CD4-positive, alpha-beta T cell (primary cell): ENCODE results near the gene RBMS1. TPM values are rescaled to one million over a fixed set of nuclear protein-coding genes. Genes with fewer than 3 reads are reported as not detected.

Source experiments
- ATAC-seq: fragments of 200-7000 bp; cut with Tn5 transposase; one replicate; pipeline ENCODE4 v1.10.0; 2022; ENCODE audit warnings: mild to moderate bottlenecking; ENCODE audit not compliant: poor library complexity
- CTCF ChIA-PET: fragments of 350-600 bp; sonication (Branson Sonifier 250); formaldehyde crosslinking; loops from one replicate; lab custom pipeline; 2021; ENCODE audit warnings: antibody characterized with exemption, inconsistent platforms; lab: Charles Lee
- POLR2A ChIA-PET: fragments of 350-600 bp; sonication (Branson Sonifier 250); formaldehyde crosslinking; loops from one replicate; lab custom pipeline; 2021; ENCODE audit warnings: antibody characterized with exemption, inconsistent platforms; lab: Charles Lee
- DNase-seq, 14 experiments: peaks; one replicate each; pipeline ENCODE4 v3.0.0-alpha.2; 2013 to 2020; ENCODE audit warnings: mixed read lengths in 2 of 14
- H3K27ac ChIP-seq, 2 donors: one replicate each; pipeline versions ENCODE4 v1.5.1 to v1.7.0; 2013; ENCODE audit warnings: low read length in 2 of 2, low read depth in 1 of 2, mild to moderate bottlenecking in 1 of 2
- H3K27me3 ChIP-seq, 2 experiments: 1 replicate in 1 of 2; 2 replicates in 1 of 2; pipeline versions ENCODE4 v1.6.1 to v1.7.0; 2013; ENCODE audit warnings: low read length in 2 of 2, control low read depth in 1 of 2, mild to moderate bottlenecking in 1 of 2, moderate library complexity in 1 of 2; ENCODE audit not compliant: insufficient read depth in 2 of 2, control insufficient read depth in 1 of 2
- H3K36me3 ChIP-seq: one replicate; pipeline ENCODE4 v1.6.1; 2013; ENCODE audit warnings: low read length, control low read depth; ENCODE audit not compliant: insufficient read depth
- H3K4me1 ChIP-seq: one replicate; pipeline ENCODE4 v1.6.1; 2013; ENCODE audit warnings: low read length, control low read depth; ENCODE audit not compliant: insufficient read depth
- H3K4me3 ChIP-seq: one replicate; pipeline ENCODE4 v1.5.1; 2013; ENCODE audit warnings: mild to moderate bottlenecking, low read length, moderate library complexity
- H3K9me3 ChIP-seq, 2 experiments: 1 replicate in 1 of 2; 2 replicates in 1 of 2; pipeline versions ENCODE4 v1.6.1 to v1.7.0; 2013; ENCODE audit warnings: low read length in 2 of 2, mild to moderate bottlenecking in 2 of 2, control low read depth in 1 of 2, moderate library complexity in 1 of 2; ENCODE audit not compliant: control insufficient read depth in 1 of 2, insufficient read depth in 1 of 2
- H3K27ac Mint-ChIP-seq: one replicate; pipeline ENCODE4 v1.8.0; 2020; ENCODE audit warnings: mixed read lengths
- H3K27me3 Mint-ChIP-seq: one replicate; pipeline ENCODE4 v1.8.0; 2021; ENCODE audit warnings: mixed read lengths
- H3K36me3 Mint-ChIP-seq: one replicate; pipeline ENCODE4 v1.8.0; 2021; ENCODE audit warnings: low read depth, mixed read lengths
- H3K4me1 Mint-ChIP-seq: one replicate; pipeline ENCODE4 v1.8.0; 2021; ENCODE audit warnings: low read depth, mixed read lengths
- H3K4me3 Mint-ChIP-seq: one replicate; pipeline ENCODE4 v1.8.0; 2020; ENCODE audit warnings: mild to moderate bottlenecking, mixed read lengths
- H3K9me3 Mint-ChIP-seq: one replicate; pipeline ENCODE4 v1.8.0; 2020; ENCODE audit warnings: mixed read lengths
- intact Hi-C, 2 experiments: fragments of 100-400 bp; cut with DNase I in 1 of 2; cut with micrococcal nuclease in 1 of 2; formaldehyde crosslinking; loops; one replicate each; pipeline versions ENCODE4 v1.15.1 to v1.9.0; 2023 to 2025; cut with DNase I, micrococcal nuclease
- total RNA-seq, 174 experiments: library from RNA in 2 of 174; stranded (reverse) in 2 of 174; gene quantifications; one replicate each; pipeline ENCODE4 v1.2.3 and lab custom pipeline; 2021 to 2026
- TF ChIP-seq, protein P1 (sequence below): fragments of 200-600 bp; IDR thresholded peaks from one replicate; pipeline ENCODE4 v1.8.0; 2022; ENCODE audit warnings: antibody characterized with exemption, mild to moderate bottlenecking

RBMS1 gene
- total RNA-seq, 2 experiments from 2014 or later, result 88.6 to 90.3 TPM

GRCh38 chr2:160469164-160469563, 24.4 kb downstream of the RBMS1 start:
- Mint-ChIP-seq H3K4me3 (peak overlapping the region; percentile 53), H3K27ac (peak overlapping the region; percentile 88), H3K4me1 (peaks cover 95% of the 10 kb centered on the region), H3K27me3 (no peaks in the 10 kb centered on the region), H3K9me3 (no peaks in the 10 kb centered on the region), H3K36me3 (no peaks in the 10 kb centered on the region)
- ATAC-seq (no peak), DNase-seq (no peak)
- CTCF ChIA-PET, result no interaction called here
- H3K27ac ChIP-seq, result no peak overlapping the region
- no peaks in the 10 kb centered on the region for H3K36me3 ChIP-seq
- H3K4me3 ChIP-seq, result no peak overlapping the region
- POLR2A ChIA-PET, result interaction anchor here (1.2 kb wide), 1 partner anchor 13 kb away, joined by 6 read pairs; no protein-coding TSS in a partner anchor
- no peaks in the 10 kb centered on the region for H3K9me3 ChIP-seq
- intact Hi-C loops, result no loop called here
- peaks cover 6% of the 10 kb centered on the region for H3K4me1 ChIP-seq
- TF ChIP-seq, protein P1, sequence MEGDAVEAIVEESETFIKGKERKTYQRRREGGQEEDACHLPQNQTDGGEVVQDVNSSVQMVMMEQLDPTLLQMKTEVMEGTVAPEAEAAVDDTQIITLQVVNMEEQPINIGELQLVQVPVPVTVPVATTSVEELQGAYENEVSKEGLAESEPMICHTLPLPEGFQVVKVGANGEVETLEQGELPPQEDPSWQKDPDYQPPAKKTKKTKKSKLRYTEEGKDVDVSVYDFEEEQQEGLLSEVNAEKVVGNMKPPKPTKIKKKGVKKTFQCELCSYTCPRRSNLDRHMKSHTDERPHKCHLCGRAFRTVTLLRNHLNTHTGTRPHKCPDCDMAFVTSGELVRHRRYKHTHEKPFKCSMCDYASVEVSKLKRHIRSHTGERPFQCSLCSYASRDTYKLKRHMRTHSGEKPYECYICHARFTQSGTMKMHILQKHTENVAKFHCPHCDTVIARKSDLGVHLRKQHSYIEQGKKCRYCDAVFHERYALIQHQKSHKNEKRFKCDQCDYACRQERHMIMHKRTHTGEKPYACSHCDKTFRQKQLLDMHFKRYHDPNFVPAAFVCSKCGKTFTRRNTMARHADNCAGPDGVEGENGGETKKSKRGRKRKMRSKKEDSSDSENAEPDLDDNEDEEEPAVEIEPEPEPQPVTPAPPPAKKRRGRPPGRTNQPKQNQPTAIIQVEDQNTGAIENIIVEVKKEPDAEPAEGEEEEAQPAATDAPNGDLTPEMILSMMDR, result no peak
- no peaks in the 10 kb centered on the region for H3K27me3 ChIP-seq

- DNase-seq (no peak), ATAC-seq (no peak)
- Mint-ChIP-seq H3K27ac (peak overlapping the region; percentile 88), H3K4me1 (peaks cover 95% of the 10 kb centered on the region), H3K4me3 (peak overlapping the region; percentile 23), H3K27me3 (no peaks in the 10 kb centered on the region), H3K9me3 (no peaks in the 10 kb centered on the region), H3K36me3 (no peaks in the 10 kb centered on the region)
- no peak overlapping the region for H3K4me3 ChIP-seq
- H3K36me3 ChIP-seq, result no peaks in the 10 kb centered on the region
- ChIA-PET CTCF (no interaction called here), POLR2A (interaction anchor here (1.0 to 2.0 kb wide), 3 partner anchors 10 to 39 kb away, joined by 3 to 4 read pairs (median 3); no protein-coding TSS in a partner anchor)
- no peaks in the 10 kb centered on the region for H3K27me3 ChIP-seq
- H3K9me3 ChIP-seq, result no peaks in the 10 kb centered on the region
- intact Hi-C loops, result no loop called here
- H3K27ac ChIP-seq, result no peak overlapping the region
- peaks cover 8% of the 10 kb centered on the region for H3K4me1 ChIP-seq
- TF ChIP-seq, protein P1, result no peak
Measured at GRCh38 chr2:160467086-160467485, 26.5 kb downstream of the RBMS1 start.

DNA sequence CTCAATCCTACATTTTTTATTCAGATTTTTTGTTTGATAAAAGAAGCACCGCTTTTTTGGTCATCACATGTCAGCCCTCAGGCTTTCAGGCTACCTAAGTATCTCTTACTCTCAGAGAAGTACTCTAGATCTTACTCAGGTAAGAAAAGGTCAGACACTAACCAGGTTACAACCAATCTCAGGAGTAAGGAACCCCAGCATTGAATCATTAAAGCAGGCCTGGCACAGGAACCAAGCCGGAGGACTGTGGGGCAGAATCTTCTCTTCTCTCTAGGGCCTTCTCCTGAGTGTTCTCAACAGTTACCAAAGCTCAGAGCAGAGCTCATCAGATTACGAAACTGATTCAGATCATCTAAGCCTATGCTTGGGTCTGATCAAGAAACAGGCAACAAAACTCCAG, 28.2 kb downstream of the RBMS1 start:
- Histone ChIP-seq H3K27ac (no peak overlapping the region), H3K27me3 (no peaks in the 10 kb centered on the region), H3K36me3 (peaks cover 2% of the 10 kb centered on the region), H3K4me3 (no peak overlapping the region), H3K9me3 (no peaks in the 10 kb centered on the region), H3K4me1 (peaks cover 18% of the 10 kb centered on the region)
- Mint-ChIP-seq H3K4me3 (peak overlapping the region; percentile 65), H3K9me3 (no peaks in the 10 kb centered on the region), H3K36me3 (peaks cover 6% of the 10 kb centered on the region), H3K27ac (peak overlapping the region; percentile 77), H3K4me1 (peaks cover 96% of the 10 kb centered on the region), H3K27me3 (no peaks in the 10 kb centered on the region)
- ChIA-PET POLR2A (interaction anchor here (1.6 to 2.0 kb wide), 2 partner anchors 26 to 38 kb away, joined by 3 to 4 read pairs; no protein-coding TSS in a partner anchor), CTCF (interaction anchor here (0.9 kb wide), 1 partner anchor 22 kb away, joined by 3 read pairs; no protein-coding TSS in a partner anchor)
- peak in 1 of 14 experiments; percentile 20 for DNase-seq
- TF ChIP-seq, protein P1, result no peak
- intact Hi-C loops, result no loop called here
- ATAC-seq, result peak; percentile 68
